ENCODE results near the gene WDR27. TPM values are rescaled to one million over a fixed set of nuclear protein-coding genes. Genes with fewer than 3 reads are reported as not detected.

The WDR27 gene
- total RNA-seq, 1 donor from 2014 or later = 128 TPM

DNA sequence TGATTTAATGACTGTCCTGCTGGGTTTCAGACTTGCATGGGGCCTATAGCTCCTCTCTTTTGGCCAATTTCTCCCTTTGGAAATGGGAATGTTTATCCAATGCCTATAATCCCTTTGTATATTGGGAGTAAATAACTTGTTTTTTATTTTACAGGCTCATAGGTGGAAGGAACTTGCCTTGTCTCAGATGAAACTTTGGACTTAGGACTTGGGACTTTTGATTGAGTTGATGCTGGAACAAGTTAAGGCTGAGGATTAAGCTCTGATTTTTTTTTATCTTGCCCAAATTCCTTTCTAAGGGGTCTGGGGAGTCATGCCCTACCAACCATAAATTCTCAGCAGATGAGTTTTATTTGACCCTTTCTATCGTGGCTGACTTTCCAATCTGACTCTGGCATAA, 23.5 kb downstream of the WDR27 start:
- H3K9me3 Mint-ChIP-seq = peaks cover 43% of the 10 kb centered on the region
- H3K27ac Mint-ChIP-seq = no peak overlapping the region
- no peaks in the 10 kb centered on the region for H3K27me3 Mint-ChIP-seq (ENCODE audit: low read depth)
- peaks cover 4% of the 10 kb centered on the region for H3K4me1 Mint-ChIP-seq
- no peak for DNase-seq (ENCODE audit: low spot score in 2 of 2, unreplicated experiment in 2 of 2)
- peaks cover 75% of the 10 kb centered on the region for H3K36me3 Mint-ChIP-seq
- no peak overlapping the region for H3K4me3 Mint-ChIP-seq
- TF ChIP-seq, protein P1, sequence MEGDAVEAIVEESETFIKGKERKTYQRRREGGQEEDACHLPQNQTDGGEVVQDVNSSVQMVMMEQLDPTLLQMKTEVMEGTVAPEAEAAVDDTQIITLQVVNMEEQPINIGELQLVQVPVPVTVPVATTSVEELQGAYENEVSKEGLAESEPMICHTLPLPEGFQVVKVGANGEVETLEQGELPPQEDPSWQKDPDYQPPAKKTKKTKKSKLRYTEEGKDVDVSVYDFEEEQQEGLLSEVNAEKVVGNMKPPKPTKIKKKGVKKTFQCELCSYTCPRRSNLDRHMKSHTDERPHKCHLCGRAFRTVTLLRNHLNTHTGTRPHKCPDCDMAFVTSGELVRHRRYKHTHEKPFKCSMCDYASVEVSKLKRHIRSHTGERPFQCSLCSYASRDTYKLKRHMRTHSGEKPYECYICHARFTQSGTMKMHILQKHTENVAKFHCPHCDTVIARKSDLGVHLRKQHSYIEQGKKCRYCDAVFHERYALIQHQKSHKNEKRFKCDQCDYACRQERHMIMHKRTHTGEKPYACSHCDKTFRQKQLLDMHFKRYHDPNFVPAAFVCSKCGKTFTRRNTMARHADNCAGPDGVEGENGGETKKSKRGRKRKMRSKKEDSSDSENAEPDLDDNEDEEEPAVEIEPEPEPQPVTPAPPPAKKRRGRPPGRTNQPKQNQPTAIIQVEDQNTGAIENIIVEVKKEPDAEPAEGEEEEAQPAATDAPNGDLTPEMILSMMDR (IDR thresholded peaks at IDR 0.05; ENCODE audit: unreplicated experiment) = no peak

DNA sequence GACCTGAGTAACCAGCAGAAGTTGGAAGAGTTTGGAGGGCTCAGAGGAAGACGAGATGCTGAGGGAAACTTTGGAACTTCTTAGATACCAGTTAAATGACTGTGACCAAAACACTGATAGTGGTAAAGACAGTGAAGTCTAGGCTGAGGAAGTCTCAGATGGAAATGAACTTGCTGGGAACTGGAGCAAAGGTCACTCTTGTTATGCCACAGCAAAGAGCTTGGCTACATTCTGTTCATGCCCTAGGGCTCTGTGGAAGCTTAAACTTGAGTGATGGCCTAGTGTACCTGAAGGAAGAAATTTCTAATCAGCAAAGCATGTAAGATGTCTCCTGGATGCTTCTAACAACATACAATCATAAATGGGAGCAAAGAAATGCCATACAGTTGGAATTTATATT, 24.7 kb downstream of the WDR27 start:
- Mint-ChIP-seq H3K4me3 (no peak overlapping the region), H3K27ac (no peak overlapping the region), H3K4me1 (peaks cover 4% of the 10 kb centered on the region), H3K9me3 (peaks cover 34% of the 10 kb centered on the region), H3K27me3 (ENCODE audit: low read depth) (no peaks in the 10 kb centered on the region), H3K36me3 (peaks cover 68% of the 10 kb centered on the region)
- no peak for DNase-seq (ENCODE audit: low spot score in 2 of 2, unreplicated experiment in 2 of 2)
- TF ChIP-seq, protein P1 (IDR thresholded peaks at IDR 0.05; ENCODE audit: unreplicated experiment) = no peak

DNA sequence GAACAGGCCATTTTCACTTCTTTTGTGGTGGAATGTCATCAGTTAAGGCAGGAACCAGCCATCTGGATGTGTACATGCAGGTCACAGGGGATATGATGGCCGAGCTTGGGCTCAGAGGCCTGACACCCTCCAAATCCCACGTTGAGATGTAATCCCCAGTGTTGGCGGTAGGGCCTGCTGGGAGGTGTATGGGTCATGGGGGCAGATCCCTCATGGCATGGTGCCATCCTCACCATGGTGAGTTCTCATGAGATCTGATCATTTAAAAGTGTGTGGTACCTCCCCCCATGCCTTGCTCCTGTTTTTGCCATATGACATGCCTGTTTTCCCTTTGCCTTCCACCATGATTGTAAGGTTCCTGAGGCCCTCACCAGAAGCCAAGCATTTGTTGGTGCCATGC, 26.8 kb downstream of the WDR27 start:
- TF ChIP-seq, protein P1 (IDR thresholded peaks at IDR 0.05; ENCODE audit: unreplicated experiment) = no peak
- peaks cover 4% of the 10 kb centered on the region for H3K4me1 Mint-ChIP-seq
- H3K4me3 Mint-ChIP-seq = no peak overlapping the region
- peaks cover 62% of the 10 kb centered on the region for H3K36me3 Mint-ChIP-seq
- H3K27me3 Mint-ChIP-seq (ENCODE audit: low read depth) = no peaks in the 10 kb centered on the region
- no peak for DNase-seq (ENCODE audit: low spot score in 2 of 2, unreplicated experiment in 2 of 2)
- H3K27ac Mint-ChIP-seq = no peak overlapping the region
- peaks cover 17% of the 10 kb centered on the region for H3K9me3 Mint-ChIP-seq

DNA sequence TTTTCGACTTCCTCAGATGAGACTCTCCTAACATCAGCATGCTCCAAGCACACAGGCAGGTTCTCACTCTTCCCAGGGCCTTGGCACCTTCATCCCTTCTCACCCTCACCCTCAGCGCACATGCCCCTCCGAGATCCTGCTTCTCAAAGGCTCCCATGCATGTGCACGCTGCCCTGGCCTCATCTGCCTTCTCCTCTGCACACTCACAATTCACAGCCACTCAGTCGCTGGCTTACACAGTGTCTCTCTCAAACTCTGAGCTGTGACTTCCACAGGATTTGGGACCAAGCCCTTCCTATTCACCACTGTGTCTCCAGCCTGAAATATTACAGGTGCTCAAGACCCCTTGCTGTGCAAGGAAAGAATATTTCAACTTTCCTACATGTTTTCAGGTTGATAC, 30.3 kb downstream of the WDR27 start:
- Mint-ChIP-seq H3K27me3 (ENCODE audit: low read depth) (no peaks in the 10 kb centered on the region), H3K4me1 (peaks cover 4% of the 10 kb centered on the region), H3K36me3 (peaks cover 55% of the 10 kb centered on the region), H3K27ac (no peak overlapping the region), H3K9me3 (peaks cover 12% of the 10 kb centered on the region), H3K4me3 (no peak overlapping the region)
- DNase-seq (ENCODE audit: low spot score in 2 of 2, unreplicated experiment in 2 of 2) = no peak
- TF ChIP-seq, protein P1 (IDR thresholded peaks at IDR 0.05; ENCODE audit: unreplicated experiment) = no peak

DNA sequence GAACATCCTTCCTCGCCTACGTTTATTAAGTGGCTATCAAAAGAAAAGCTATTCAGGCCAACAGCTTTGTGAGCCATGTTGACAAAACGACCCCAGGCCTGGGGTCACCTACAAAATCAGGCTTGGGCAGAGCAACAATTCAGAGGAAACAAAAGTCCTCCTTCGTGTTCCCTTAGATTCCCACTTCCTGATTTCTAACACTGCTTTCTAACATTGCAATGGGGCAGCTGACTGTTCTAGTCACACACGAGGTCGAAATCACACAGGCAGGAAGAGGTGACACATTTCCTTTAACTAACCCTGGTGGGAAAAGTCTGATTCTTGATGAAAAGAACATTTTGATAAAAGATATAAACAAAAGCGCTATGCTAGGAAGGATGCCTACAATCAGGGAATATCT, 31.9 kb downstream of the WDR27 start:
- Mint-ChIP-seq H3K27ac (no peak overlapping the region), H3K4me1 (no peaks in the 10 kb centered on the region), H3K9me3 (peaks cover 12% of the 10 kb centered on the region), H3K27me3 (ENCODE audit: low read depth) (no peaks in the 10 kb centered on the region), H3K36me3 (peaks cover 52% of the 10 kb centered on the region), H3K4me3 (no peak overlapping the region)
- DNase-seq (ENCODE audit: low spot score in 2 of 2, unreplicated experiment in 2 of 2) = no peak
- TF ChIP-seq, protein P1 (IDR thresholded peaks at IDR 0.05; ENCODE audit: unreplicated experiment) = no peak

DNA sequence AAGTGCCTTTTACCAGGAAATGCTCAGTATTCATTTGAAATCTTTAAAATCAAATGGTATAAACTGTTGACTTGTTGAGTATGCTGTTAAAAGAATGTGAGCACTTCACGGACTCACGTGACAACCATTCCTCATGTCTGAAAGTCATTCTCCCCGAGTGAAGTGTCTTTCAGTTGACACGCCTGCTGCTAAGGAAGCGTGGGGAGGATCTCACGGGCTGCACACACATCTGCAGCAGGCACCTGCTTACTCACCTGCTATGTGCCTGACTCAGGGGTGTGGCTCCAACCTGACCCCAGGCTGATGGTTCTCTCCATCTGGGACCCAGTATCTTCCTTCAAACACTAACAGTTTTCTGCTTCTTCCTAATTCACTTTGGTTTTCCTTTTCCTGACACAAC, 32.7 kb downstream of the WDR27 start:
- H3K27ac Mint-ChIP-seq = no peak overlapping the region
- no peak overlapping the region for H3K4me3 Mint-ChIP-seq
- H3K27me3 Mint-ChIP-seq (ENCODE audit: low read depth) = no peaks in the 10 kb centered on the region
- TF ChIP-seq, protein P1 (IDR thresholded peaks at IDR 0.05; ENCODE audit: unreplicated experiment) = no peak
- no peaks in the 10 kb centered on the region for H3K4me1 Mint-ChIP-seq
- peaks cover 5% of the 10 kb centered on the region for H3K9me3 Mint-ChIP-seq
- peaks cover 48% of the 10 kb centered on the region for H3K36me3 Mint-ChIP-seq
- DNase-seq (ENCODE audit: low spot score in 2 of 2, unreplicated experiment in 2 of 2) = no peak

Data from mesothelial cell of epicardium (in vitro differentiated cells).